ENCODE measurements around the gene SRRM2. TPM values are rescaled to one million over a fixed set of nuclear protein-coding genes. Genes with fewer than 3 reads are reported as not detected.

SRRM2 gene
- total RNA-seq, 2 experiments from 2014 or later: 1,187 to 1,199 TPM

DNA sequence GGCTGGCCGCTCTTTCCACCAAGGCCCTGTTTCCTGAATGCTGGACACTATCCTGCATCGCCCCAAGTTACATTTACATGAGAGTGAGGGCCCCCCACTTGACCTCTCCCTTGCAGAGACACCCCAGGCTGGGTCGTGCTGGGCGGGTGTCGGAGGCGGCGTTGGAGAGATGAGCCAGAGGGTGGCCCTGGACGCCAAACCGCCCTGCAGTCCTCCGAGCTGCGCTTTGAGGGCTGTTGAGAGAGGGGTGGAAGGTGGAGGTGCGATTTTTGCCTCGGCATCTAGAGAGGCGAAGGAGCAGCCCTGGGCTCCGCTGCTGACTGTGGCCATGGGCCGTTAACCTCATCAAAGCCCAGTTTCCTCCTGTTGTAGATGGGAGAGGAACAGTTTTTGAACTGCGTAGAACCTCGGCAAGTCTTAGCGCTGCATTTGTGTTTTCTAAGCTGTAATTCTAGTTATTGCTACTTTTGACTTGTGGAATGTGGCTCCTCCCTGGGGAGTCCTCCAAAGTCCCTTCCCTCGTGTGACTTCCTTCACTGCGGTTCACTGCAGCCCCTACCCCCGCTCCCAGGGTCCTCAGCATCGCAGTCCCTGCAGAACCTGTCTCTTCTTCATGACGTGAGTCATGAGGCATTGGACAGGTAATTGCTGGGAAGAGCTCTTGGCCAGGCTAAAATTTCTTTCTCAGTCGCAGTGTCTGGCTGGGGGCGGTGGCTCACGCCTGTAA is 25.6 kb downstream of the SRRM2 start:
- Mint-ChIP-seq H3K27ac (peak overlapping the region; percentile 100), H3K36me3 (ENCODE audit: low read depth) (peaks cover 33% of the 10 kb centered on the region), H3K9me3 (no peaks in the 10 kb centered on the region), H3K27me3 (no peaks in the 10 kb centered on the region), H3K4me3 (peak overlapping the region; percentile 98), H3K4me1 (ENCODE audit: low read depth) (peaks cover 32% of the 10 kb centered on the region)
- DNase-seq (peak in 12 of 14 experiments; percentile 17 to 74 (median 42)), ATAC-seq (ENCODE audit: poor library complexity) (peak; percentile 42)
- no peaks in the 10 kb centered on the region for H3K27me3 ChIP-seq (ENCODE audit: control insufficient read depth in 1 of 2, insufficient read depth in 2 of 2, low read length in 2 of 2)
- ChIA-PET POLR2A (interaction anchor here (0.6 to 5.4 kb wide), 22 partner anchors 9 to 814 kb away, joined by 3 to 88 read pairs (median 3); partner anchors contain the start of genes FLYWCH1, FLYWCH2, KCTD5 and NTHL1), CTCF (interaction anchor here (1.7 to 3.2 kb wide), 2 partner anchors 90 to 149 kb away, joined by 5 to 16 read pairs; no protein-coding TSS in a partner anchor)
- intact Hi-C loops (cut with DNase I, micrococcal nuclease): loop anchor here (1.0 to 5.0 kb wide), 6 partner anchors 25 to 105 kb away; partner anchors contain the start of gene SRRM2 (in 2 of the 2)
- H3K9me3 ChIP-seq (ENCODE audit: control insufficient read depth in 1 of 2, insufficient read depth in 1 of 2, low read length in 2 of 2): no peaks in the 10 kb centered on the region
- H3K4me1 ChIP-seq (ENCODE audit: insufficient read depth, low read length): peaks cover 45% of the 10 kb centered on the region
- H3K27ac ChIP-seq (ENCODE audit: low read depth in 1 of 2, low read length in 2 of 2): peak overlapping the region; percentile 97 to 98
- TF ChIP-seq, protein P1, sequence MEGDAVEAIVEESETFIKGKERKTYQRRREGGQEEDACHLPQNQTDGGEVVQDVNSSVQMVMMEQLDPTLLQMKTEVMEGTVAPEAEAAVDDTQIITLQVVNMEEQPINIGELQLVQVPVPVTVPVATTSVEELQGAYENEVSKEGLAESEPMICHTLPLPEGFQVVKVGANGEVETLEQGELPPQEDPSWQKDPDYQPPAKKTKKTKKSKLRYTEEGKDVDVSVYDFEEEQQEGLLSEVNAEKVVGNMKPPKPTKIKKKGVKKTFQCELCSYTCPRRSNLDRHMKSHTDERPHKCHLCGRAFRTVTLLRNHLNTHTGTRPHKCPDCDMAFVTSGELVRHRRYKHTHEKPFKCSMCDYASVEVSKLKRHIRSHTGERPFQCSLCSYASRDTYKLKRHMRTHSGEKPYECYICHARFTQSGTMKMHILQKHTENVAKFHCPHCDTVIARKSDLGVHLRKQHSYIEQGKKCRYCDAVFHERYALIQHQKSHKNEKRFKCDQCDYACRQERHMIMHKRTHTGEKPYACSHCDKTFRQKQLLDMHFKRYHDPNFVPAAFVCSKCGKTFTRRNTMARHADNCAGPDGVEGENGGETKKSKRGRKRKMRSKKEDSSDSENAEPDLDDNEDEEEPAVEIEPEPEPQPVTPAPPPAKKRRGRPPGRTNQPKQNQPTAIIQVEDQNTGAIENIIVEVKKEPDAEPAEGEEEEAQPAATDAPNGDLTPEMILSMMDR (IDR thresholded peaks at IDR 0.05): no peak
- peak overlapping the region; percentile 88 for H3K4me3 ChIP-seq (ENCODE audit: low read length)
- peaks cover 23% of the 10 kb centered on the region for H3K36me3 ChIP-seq (ENCODE audit: insufficient read depth, low read length)

DNA sequence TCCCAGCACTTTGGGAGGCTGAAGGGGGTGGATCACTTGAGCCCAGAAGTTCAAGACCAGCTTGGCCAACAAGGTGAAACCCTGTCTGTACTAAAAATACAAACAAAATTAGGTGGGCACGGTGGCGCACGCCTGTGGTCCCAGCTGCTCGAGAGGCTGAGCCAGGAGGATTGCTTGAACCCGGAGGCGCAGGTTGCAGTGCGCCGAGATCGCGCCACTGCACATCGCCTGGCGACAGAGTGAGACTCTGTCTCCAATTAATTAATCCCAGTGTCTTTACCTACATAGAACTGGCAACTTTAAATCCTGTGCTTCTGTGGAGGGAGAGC is 26.2 kb downstream of the SRRM2 start:
- H3K27me3 ChIP-seq (ENCODE audit: control insufficient read depth in 1 of 2, insufficient read depth in 2 of 2, low read length in 2 of 2): no peaks in the 10 kb centered on the region
- POLR2A ChIA-PET: interaction anchor here (0.7 to 5.4 kb wide), 12 partner anchors 9 to 564 kb away, joined by 3 to 88 read pairs (median 5); partner anchors contain the start of genes FLYWCH1, FLYWCH2, KCTD5 and PGP
- intact Hi-C loops (cut with DNase I, micrococcal nuclease): loop anchor here (2.0 to 5.0 kb wide), 2 partner anchors 89 to 90 kb away; no protein-coding TSS in a partner anchor
- peak overlapping the region; percentile 97 to 98 for H3K27ac ChIP-seq (ENCODE audit: low read depth in 1 of 2, low read length in 2 of 2)
- CTCF ChIA-PET: interaction anchor here (1.7 to 3.2 kb wide), 2 partner anchors 90 to 149 kb away, joined by 5 to 16 read pairs; no protein-coding TSS in a partner anchor
- no peak for ATAC-seq (ENCODE audit: poor library complexity)
- peak overlapping the region; percentile 88 for H3K4me3 ChIP-seq (ENCODE audit: low read length)
- no peak for DNase-seq
- TF ChIP-seq, protein P1 (IDR thresholded peaks at IDR 0.05): no peak
- peaks cover 45% of the 10 kb centered on the region for H3K4me1 ChIP-seq (ENCODE audit: insufficient read depth, low read length)
- Mint-ChIP-seq H3K27ac (peak overlapping the region; percentile 100), H3K9me3 (no peaks in the 10 kb centered on the region), H3K36me3 (ENCODE audit: low read depth) (peaks cover 27% of the 10 kb centered on the region), H3K4me1 (ENCODE audit: low read depth) (peaks cover 32% of the 10 kb centered on the region), H3K4me3 (peak overlapping the region; percentile 98), H3K27me3 (no peaks in the 10 kb centered on the region)
- H3K9me3 ChIP-seq (ENCODE audit: control insufficient read depth in 1 of 2, insufficient read depth in 1 of 2, low read length in 2 of 2): no peaks in the 10 kb centered on the region
- H3K36me3 ChIP-seq (ENCODE audit: insufficient read depth, low read length): peaks cover 18% of the 10 kb centered on the region

DNA sequence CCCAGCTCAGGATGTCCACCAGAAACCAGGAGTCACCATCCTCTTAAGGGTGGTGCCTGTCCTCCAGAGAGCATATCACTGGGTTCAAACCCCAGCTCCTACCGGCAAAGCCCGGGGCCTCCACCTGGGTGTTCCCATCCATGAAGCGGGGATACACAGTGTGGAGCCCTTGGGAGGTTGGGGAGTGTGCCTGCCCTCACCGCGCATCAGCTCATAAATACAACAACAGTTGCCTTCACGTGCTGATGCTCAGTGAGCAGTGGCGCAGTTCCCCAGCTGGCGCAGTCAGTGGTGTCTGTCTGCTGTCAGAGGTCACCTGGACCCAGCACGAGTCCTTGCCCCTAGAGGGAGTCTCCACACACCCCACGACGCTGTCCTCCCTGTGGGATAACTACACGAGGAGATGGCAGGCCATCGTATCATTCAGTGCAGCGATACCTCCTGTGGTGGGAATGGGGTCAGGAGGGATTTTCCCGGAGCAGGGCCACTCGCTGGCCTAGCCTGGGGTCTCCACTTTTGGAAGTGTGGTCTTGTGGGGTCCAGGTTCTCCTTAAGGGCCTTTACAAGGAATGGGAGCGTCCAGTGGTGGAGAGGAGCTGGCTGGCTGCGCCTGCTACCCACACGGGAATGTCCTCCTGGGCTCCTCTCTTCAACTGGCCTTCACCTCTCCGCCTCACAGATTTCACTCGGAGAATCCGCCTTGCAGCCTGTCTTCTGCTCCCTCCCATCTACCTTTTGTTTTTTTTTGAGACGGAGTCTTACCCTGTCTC is 26.9 kb downstream of the SRRM2 start:
- Histone ChIP-seq H3K27me3 (ENCODE audit: control insufficient read depth in 1 of 2, insufficient read depth in 2 of 2, low read length in 2 of 2) (no peaks in the 10 kb centered on the region), H3K9me3 (ENCODE audit: control insufficient read depth in 1 of 2, insufficient read depth in 1 of 2, low read length in 2 of 2) (no peaks in the 10 kb centered on the region), H3K4me3 (ENCODE audit: low read length) (peak overlapping the region; percentile 88), H3K27ac (ENCODE audit: low read depth in 1 of 2, low read length in 2 of 2) (no peak overlapping the region), H3K4me1 (ENCODE audit: insufficient read depth, low read length) (peaks cover 43% of the 10 kb centered on the region), H3K36me3 (ENCODE audit: insufficient read depth, low read length) (peaks cover 11% of the 10 kb centered on the region)
- DNase-seq (no peak), ATAC-seq (ENCODE audit: poor library complexity) (no peak)
- peaks cover 32% of the 10 kb centered on the region for H3K4me1 Mint-ChIP-seq (ENCODE audit: low read depth)
- POLR2A ChIA-PET: interaction anchor here (0.7 to 5.4 kb wide), 9 partner anchors 8 to 132 kb away, joined by 3 to 88 read pairs (median 7); partner anchors contain the start of genes FLYWCH1, FLYWCH2, KCTD5 and PRSS33
- H3K4me3 Mint-ChIP-seq: peak overlapping the region; percentile 98
- TF ChIP-seq, protein P1 (IDR thresholded peaks at IDR 0.05): no peak
- peak overlapping the region; percentile 100 for H3K27ac Mint-ChIP-seq
- CTCF ChIA-PET: interaction anchor here (3.2 kb wide), 1 partner anchor 89 kb away, joined by 16 read pairs; no protein-coding TSS in a partner anchor
- peaks cover 22% of the 10 kb centered on the region for H3K36me3 Mint-ChIP-seq (ENCODE audit: low read depth)
- intact Hi-C loops (cut with DNase I, micrococcal nuclease): loop anchor here (2.0 to 5.0 kb wide), 2 partner anchors 88 to 89 kb away; no protein-coding TSS in a partner anchor
- H3K9me3 Mint-ChIP-seq: no peaks in the 10 kb centered on the region
- no peaks in the 10 kb centered on the region for H3K27me3 Mint-ChIP-seq
